Thymus (tissue), 11 donors: ENCODE data around the gene FAR1. TPM values are rescaled to one million over a fixed set of nuclear protein-coding genes. Genes with fewer than 3 reads are reported as not detected.
A peak's percentile ranks its signal among the peaks of the same experiment; 100 is the strongest.

Experiments used
- DNase-seq, 9 donors: peaks; one replicate each; pipeline ENCODE4 v3.0.0-alpha.2; 2013; ENCODE audit warnings: low spot score in 9 of 9, low read depth in 6 of 9, missing footprints in 1 of 9
- H3K27ac ChIP-seq, 2 donors: one replicate each; pipeline ENCODE4 v1.5.1; 2013; ENCODE audit warnings: control low read depth in 1 of 2, low read depth in 1 of 2, low read length in 1 of 2, mild to moderate bottlenecking in 1 of 2, moderate library complexity in 1 of 2
- H3K27me3 ChIP-seq, 2 donors: one replicate each; pipeline ENCODE4 v1.5.1; 2013; ENCODE audit warnings: low read length in 1 of 2; ENCODE audit not compliant: control insufficient read depth in 2 of 2, insufficient read depth in 1 of 2
- H3K36me3 ChIP-seq, 2 donors: one replicate each; pipeline ENCODE4 v1.5.1; 2013; ENCODE audit warnings: low read length in 1 of 2, mild to moderate bottlenecking in 1 of 2, moderate library complexity in 1 of 2; ENCODE audit not compliant: control insufficient read depth in 2 of 2, insufficient read depth in 2 of 2
- H3K4me1 ChIP-seq, 2 donors: one replicate each; pipeline ENCODE4 v1.5.1; 2013; ENCODE audit warnings: low read length in 2 of 2; ENCODE audit not compliant: control insufficient read depth in 2 of 2, insufficient read depth in 2 of 2
- H3K4me3 ChIP-seq, 2 donors: one replicate each; pipeline ENCODE4 v1.5.1; 2013; ENCODE audit warnings: low read length in 2 of 2, control low read depth in 1 of 2, mild to moderate bottlenecking in 1 of 2
- H3K9me3 ChIP-seq, 2 donors: one replicate each; pipeline ENCODE4 v1.5.1; 2013; ENCODE audit warnings: low read length in 1 of 2, mild to moderate bottlenecking in 1 of 2; ENCODE audit not compliant: control insufficient read depth in 2 of 2, insufficient read depth in 1 of 2
- WGBS: extraction: QIAGEN DNeasy Blood & Tissue Kit; methylation state at CpG from one replicate; pipeline ENCODE4 v1.1.7; 2013; 5-methylcytosine and 5-hydroxymethylcytosine counted together
- polyA plus RNA-seq: library from polyadenylated mRNA; stranded (reverse); fragments of 200-250 nt; gene quantifications from one replicate; pipeline ENCODE4 v1.2.3, GENCODE V29; 2013
- total RNA-seq: library from RNA; stranded (reverse); fragments of 120-200 nt; gene quantifications from one replicate; pipeline ENCODE4 v1.2.4, GENCODE V29; 2013
- donor health status: healthy.

Gene FAR1
- total and polyA plus RNA-seq, 2 donors = 23.4 to 31.8 TPM

DNA sequence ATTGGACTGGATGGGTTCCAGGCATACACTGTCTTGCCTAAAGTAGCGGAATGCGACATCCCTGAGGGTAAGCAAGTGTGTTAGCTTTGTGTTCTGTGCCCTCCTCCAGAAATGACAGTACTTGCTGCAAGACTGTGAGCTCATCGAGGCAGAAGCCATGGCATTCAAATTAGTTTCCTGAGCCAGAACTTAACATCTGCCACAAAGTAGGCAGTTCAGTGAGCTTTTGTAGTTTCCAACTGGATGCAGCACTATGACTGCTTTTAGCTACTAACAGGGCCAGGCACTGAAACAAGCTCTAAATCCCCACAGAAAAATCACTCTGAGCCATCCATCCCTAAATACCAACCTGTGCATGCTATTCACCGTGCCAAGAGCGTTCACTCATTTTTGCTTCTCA, 1.2 kb upstream of the FAR1 start:
- WGBS = 66% methylated on average over 5 of the region's 5 CpGs
- peak in 1 of 9 donors; percentile 25 for DNase-seq
- H3K27me3 ChIP-seq = peaks cover 0 to 3% of the 10 kb centered on the region in 2 donors
- H3K4me3 ChIP-seq = peak overlapping the region in 1 of 2 donors; percentile 79
- H3K36me3 ChIP-seq = no peaks in the 10 kb centered on the region
- H3K9me3 ChIP-seq = no peaks in the 10 kb centered on the region
- no peak overlapping the region for H3K27ac ChIP-seq
- peaks cover 13 to 16% of the 10 kb centered on the region in 2 donors for H3K4me1 ChIP-seq

DNA sequence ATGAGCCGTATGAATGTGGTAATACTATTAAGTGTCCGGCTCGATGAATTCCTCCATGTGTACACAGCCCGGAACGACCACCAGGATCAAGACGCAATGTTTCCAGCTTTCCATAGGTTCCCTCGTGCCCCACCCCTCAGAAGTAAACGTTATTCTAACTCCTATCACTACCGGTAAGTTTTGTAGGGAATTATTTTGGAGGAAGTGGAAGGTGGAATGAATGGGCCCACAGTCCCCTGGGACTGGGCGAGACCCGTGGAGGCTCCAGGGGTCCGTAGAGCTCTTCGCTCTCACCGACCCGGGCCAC, 720 bp upstream of the FAR1 start:
- DNase-seq = no peak
- peak overlapping the region; percentile 62 to 79 for H3K4me3 ChIP-seq
- H3K27ac ChIP-seq = peak overlapping the region in 1 of 2 donors; percentile 63
- peaks cover 0 to 3% of the 10 kb centered on the region in 2 donors for H3K27me3 ChIP-seq
- 4% methylated on average over 15 of the region's 15 CpGs for WGBS
- H3K36me3 ChIP-seq = no peaks in the 10 kb centered on the region
- no peaks in the 10 kb centered on the region for H3K9me3 ChIP-seq
- H3K4me1 ChIP-seq = peaks cover 13 to 16% of the 10 kb centered on the region in 2 donors

DNA sequence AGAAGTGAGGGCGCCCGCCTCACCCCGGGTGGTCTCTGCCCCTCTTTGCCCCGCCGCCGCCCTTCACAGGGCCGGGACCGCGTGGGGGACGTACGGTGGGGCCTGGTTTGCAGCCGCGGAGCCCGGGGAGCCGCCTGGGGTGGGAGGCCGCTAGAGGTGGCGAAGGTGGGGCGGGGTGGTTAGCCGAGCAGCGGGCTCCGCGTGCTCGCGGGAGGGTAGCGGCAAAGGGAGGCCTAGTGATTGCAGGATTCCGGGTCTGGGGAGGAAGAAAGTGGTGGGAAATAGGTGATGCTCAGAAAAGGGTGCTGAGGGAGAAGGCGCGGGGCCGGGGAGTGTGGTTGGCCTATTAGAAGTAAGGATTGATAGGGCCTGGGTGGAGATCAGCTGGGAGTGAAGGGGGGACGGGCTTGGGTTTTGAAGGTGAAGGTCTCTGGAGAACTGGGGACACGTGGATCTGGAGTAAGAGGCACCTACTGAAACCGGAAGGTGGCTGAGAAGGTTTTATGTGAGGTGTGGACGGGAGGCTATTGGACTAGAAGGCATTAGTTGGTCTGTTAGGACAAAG, 571 bp downstream of the FAR1 start:
- H3K36me3 ChIP-seq = no peaks in the 10 kb centered on the region
- peak overlapping the region; percentile 56 to 79 for H3K4me3 ChIP-seq
- no peaks in the 10 kb centered on the region for H3K9me3 ChIP-seq
- peaks cover 0 to 3% of the 10 kb centered on the region in 2 donors for H3K27me3 ChIP-seq
- H3K27ac ChIP-seq = peak overlapping the region; percentile 72 to 82
- DNase-seq = peak in 5 of 9 donors; percentile 13 to 56 (median 29)
- H3K4me1 ChIP-seq = peaks cover 13 to 16% of the 10 kb centered on the region in 2 donors
- under 1% methylated on average over 33 of the region's 33 CpGs for WGBS

DNA sequence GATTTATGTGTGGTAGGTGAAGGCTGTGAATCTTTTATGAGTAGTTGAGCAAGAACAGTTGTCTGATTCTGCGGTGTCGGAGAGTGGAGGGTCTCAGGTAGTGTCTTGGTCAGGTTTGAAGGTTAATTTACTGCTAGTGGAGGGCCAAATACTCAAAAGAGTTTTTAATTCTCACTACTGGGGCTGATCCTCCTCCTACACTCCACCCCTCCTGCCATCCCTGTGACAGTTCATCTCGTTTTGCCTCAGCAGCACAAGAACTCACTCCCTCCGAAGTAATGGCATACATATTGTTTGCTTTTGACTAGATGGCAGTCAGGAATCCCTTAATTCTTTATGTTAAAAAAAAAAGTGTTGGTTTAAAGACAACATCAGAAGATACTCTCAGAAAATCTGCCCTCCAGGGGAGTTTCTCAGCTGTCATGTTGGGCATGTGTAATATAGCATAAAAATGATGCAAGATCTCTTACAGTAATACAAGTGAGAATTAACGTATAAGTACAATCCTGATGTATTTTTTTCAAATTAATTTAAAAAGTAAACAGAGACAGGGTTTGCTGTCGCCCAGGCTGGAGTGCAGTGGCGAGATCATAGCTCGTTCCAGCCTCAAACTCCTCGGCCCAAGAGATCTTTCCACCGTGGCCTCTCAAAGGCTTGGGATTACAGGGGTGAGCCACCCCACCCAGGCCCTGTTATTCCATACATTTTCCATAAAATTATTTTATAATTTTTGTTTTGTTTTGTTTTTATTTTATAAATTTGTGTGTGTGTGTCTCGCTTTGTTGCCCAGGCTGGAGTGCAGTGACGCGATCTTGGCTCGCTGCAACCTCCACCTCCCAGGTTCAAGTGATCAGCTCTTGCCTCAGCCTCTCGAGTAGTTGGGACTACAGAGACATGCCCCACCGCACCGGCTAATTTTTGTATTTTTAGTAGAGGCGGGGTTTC, 1.3 kb downstream of the FAR1 start:
- Histone ChIP-seq H3K27me3 (peaks cover 0 to 3% of the 10 kb centered on the region in 2 donors), H3K4me1 (peaks cover 13 to 16% of the 10 kb centered on the region in 2 donors), H3K9me3 (no peaks in the 10 kb centered on the region), H3K36me3 (no peaks in the 10 kb centered on the region), H3K4me3 (peak overlapping the region; percentile 56 to 79), H3K27ac (peak overlapping the region in 1 of 2 donors; percentile 72)
- 83% methylated on average over 18 of the region's 18 CpGs for WGBS
- peak in 2 of 9 donors; percentile 1 to 15 for DNase-seq

DNA sequence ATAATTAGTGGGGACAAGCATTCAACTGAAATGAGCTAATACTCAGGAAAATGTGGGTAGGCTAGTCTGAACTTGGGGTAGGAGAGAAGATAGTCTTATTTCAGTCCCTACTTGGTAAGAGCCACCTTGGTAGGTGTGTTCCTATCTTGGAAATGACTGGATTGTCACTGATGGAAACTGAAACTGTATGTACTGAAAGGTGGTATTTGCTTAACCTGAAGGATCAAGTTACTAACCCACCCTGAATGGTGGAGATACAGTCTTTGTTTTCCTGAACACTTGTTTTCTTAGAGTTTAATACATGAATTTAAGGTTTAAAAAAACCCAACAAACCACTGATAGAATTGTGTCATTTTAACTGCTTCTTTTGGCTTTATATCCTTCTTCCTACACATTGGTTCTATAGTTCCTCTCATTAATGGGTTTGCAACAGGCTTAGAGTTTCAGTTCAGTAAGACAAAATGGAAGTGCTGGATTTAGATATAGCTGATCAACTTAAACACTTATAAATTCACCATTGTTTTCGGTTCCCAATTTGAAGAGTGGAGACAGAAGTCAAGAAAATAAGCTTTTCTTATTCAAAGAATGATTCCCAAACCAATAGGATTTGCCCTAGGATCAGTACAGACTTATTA, 4.2 kb downstream of the FAR1 start:
- 92% methylated on average over 1 of the region's 1 CpG for WGBS
- Histone ChIP-seq H3K4me1 (peaks cover 11 to 15% of the 10 kb centered on the region in 2 donors), H3K27me3 (peaks cover 0 to 3% of the 10 kb centered on the region in 2 donors), H3K4me3 (no peak overlapping the region), H3K36me3 (no peaks in the 10 kb centered on the region), H3K27ac (no peak overlapping the region), H3K9me3 (no peaks in the 10 kb centered on the region)
- DNase-seq = no peak

DNA sequence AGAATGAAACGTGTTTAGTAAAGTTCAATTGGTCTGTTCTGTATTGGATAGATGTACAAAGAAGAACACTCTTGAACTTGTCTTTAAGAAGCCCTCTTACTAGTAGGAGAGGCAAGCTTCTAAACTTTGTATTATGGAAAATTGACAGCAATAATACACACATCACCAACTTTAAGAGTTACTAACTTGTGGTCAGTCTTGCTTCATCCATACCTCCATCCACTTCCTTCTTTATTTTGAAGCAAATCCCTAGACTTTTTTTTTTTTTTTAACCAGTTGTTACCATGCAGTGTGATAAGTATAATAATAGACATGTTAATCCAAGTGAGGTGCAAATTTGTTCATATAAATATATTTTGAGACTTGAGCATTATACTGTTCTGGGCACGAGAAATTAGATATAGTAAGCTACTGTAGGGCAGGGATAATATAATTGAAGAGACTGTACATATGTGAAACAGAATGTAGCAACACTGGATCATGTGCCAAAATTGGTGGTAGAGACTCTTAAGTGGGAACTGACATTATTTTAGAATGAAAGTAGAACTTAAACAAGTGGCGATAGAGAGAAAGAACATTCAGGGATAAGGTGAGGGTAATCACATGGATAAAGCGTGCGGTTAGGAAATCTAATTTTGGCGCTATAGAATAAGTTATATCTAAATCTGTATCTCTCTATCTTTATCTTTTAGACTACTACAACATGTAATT, 6.5 kb downstream of the FAR1 start:
- Histone ChIP-seq H3K9me3 (no peaks in the 10 kb centered on the region), H3K27ac (no peak overlapping the region), H3K4me3 (no peak overlapping the region), H3K27me3 (no peaks in the 10 kb centered on the region), H3K4me1 (peaks cover 2 to 3% of the 10 kb centered on the region in 2 donors), H3K36me3 (no peaks in the 10 kb centered on the region)
- WGBS = 96% methylated on average over 6 of the region's 6 CpGs
- no peak for DNase-seq

DNA sequence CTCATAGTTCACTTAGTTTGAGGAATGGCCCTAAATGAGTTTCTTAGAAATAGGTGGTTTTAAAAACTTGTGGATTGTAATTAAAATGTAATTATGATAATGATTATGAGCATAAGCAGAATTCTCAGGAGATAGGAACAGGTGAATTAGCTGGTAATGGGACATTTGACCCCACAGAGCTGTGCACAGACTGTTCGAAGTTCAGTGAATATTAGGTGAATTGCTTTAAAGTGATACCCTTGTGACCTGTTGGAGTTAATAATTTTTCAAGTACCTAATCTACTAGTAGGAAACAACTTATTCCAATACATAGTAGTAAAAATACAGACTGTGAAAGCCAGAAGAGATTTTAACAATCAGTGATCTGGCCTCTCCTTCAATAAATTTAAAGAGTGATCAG, 8.1 kb downstream of the FAR1 start:
- Histone ChIP-seq H3K9me3 (no peaks in the 10 kb centered on the region), H3K36me3 (no peaks in the 10 kb centered on the region), H3K4me1 (no peaks in the 10 kb centered on the region), H3K27me3 (no peaks in the 10 kb centered on the region), H3K27ac (no peak overlapping the region), H3K4me3 (no peak overlapping the region)
- DNase-seq = no peak
- WGBS = 94% methylated on average over 1 of the region's 1 CpG

DNA sequence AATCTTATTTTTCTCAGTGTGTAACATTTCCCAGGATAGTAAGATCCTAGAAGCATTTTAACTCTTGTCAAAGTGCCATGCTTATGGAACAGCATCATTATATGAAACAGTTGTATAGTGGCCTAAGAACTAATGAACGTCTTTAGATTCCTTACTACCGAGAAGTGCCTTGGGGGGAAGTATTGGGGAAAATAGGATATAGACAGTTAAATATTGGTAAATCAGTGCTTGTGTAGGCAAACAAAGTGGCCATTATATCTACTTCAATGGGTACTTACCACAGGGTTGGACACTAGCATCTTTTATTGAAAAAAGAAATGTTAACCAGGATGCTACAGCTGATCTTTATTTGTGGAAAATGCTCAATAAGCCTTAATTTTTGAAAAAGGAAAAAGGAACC, 11.3 kb downstream of the FAR1 start:
- H3K36me3 ChIP-seq = no peaks in the 10 kb centered on the region
- H3K4me3 ChIP-seq = no peak overlapping the region
- no peaks in the 10 kb centered on the region for H3K4me1 ChIP-seq
- no peaks in the 10 kb centered on the region for H3K27me3 ChIP-seq
- WGBS = 99% methylated on average over 2 of the region's 2 CpGs
- no peak for DNase-seq
- no peak overlapping the region for H3K27ac ChIP-seq
- no peaks in the 10 kb centered on the region for H3K9me3 ChIP-seq
